ENCODE measurements around the gene LENG9. TPM values are rescaled to one million over a fixed set of nuclear protein-coding genes. Genes with fewer than 3 reads are reported as not detected.

The LENG9 gene
- total and polyA plus RNA-seq, 10 donors: 1.7 to 8.3 (median 4.9) TPM

GRCh38 chr19:54475706-54476105 lies 12.1 kb upstream of the LENG9 start:
- TF ChIP-seq POLR2A (IDR thresholded peaks at IDR 0.05) (no peak), CTCF (IDR thresholded peaks at IDR 0.05 in 8 of 11, conservative IDR thresholded peaks at IDR 0.05 in 3 of 11) (no peak), POLR2AphosphoS5 (IDR thresholded peaks at IDR 0.05) (no peak)
- H3K27me3 ChIP-seq (replicated peaks in 1 of 7): peaks cover 0 to 85% (median 9%) of the 10 kb centered on the region in 7 donors

GRCh38 chr19:54473892-54474372 lies 10.4 kb upstream of the LENG9 start:
- intact Hi-C loops (cut with DNase I; ENCODE audit: low total_unique reads): no loop called here
- DNase-seq: peak; percentile 28
- no peaks in the 10 kb centered on the region for H3K36me3 ChIP-seq
- peak overlapping the region in 7 of 8 donors; percentile 51 to 80 (median 68) for H3K27ac ChIP-seq
- peak overlapping the region in 1 of 8 donors; percentile 62 for H3K4me3 ChIP-seq
- TF ChIP-seq POLR2A (IDR thresholded peaks at IDR 0.05): no peak
- no peak for TF ChIP-seq POLR2AphosphoS5 (IDR thresholded peaks at IDR 0.05)
- no peak for TF ChIP-seq CTCF (IDR thresholded peaks at IDR 0.05 in 8 of 11, conservative IDR thresholded peaks at IDR 0.05 in 3 of 11)
- H3K4me1 ChIP-seq: peaks cover 15 to 45% (median 34%) of the 10 kb centered on the region in 6 donors
- WGBS, 5 donors: 63 to 81% (median 75%) methylated on average over 6 of the region's 6 CpGs
- no peaks in the 10 kb centered on the region for H3K9me3 ChIP-seq
- peaks cover 0 to 86% (median 10%) of the 10 kb centered on the region in 7 donors for H3K27me3 ChIP-seq (replicated peaks in 1 of 7)

More at GRCh38 chr19:54475706-54476105, 12.1 kb upstream of the LENG9 start:
- Histone ChIP-seq H3K9me3 (no peaks in the 10 kb centered on the region), H3K4me3 (no peak overlapping the region), H3K4me1 (peaks cover 7 to 43% (median 27%) of the 10 kb centered on the region in 6 donors), H3K27ac (no peak overlapping the region), H3K36me3 (no peaks in the 10 kb centered on the region)
- 83 to 95% (median 87%) methylated on average over 11 of the region's 11 CpGs for WGBS, 5 donors
- peak; percentile 51 for DNase-seq
- intact Hi-C loops (cut with DNase I; ENCODE audit: low total_unique reads): no loop called here

- H3K27me3 ChIP-seq (replicated peaks in 1 of 7): peaks cover 0 to 83% (median 10%) of the 10 kb centered on the region in 7 donors
- DNase-seq: peak; percentile 73
- TF ChIP-seq POLR2AphosphoS5 (IDR thresholded peaks at IDR 0.05): peak; percentile 61 to 67 (median 65)
- TF ChIP-seq CTCF (IDR thresholded peaks at IDR 0.05 in 8 of 11, conservative IDR thresholded peaks at IDR 0.05 in 3 of 11): no peak
- TF ChIP-seq POLR2A (IDR thresholded peaks at IDR 0.05): no peak
- H3K4me3 ChIP-seq: peak within 1 kb of the TSS in 7 of 8 donors; percentile 3 to 62 (median 22)
- WGBS, 5 donors: 9 to 14% (median 12%) methylated on average over 11 to 14 of the region's 14 CpGs
- H3K9me3 ChIP-seq: no peaks in the 10 kb centered on the region
- intact Hi-C loops (cut with DNase I; ENCODE audit: low total_unique reads): no loop called here
- H3K36me3 ChIP-seq: no peaks in the 10 kb centered on the region
- peak within 1 kb of the TSS in 7 of 8 donors; percentile 51 to 80 (median 68) for H3K27ac ChIP-seq
- H3K4me1 ChIP-seq: peaks cover 15 to 39% (median 34%) of the 10 kb centered on the region in 6 donors
Observed at GRCh38 chr19:54473071-54473891, 9.7 kb upstream of the LENG9 start, which contains the start of gene CDC42EP5. TSS of gene CDC42EP5 (minus strand) at chr19:54473296. CDS start at chr19:54465547, 7,749 bp downstream.
